OCI-LY3 (cell line): ENCODE data around the gene OR6M1.

Experiments used
- H2AFZ ChIP-seq: fragments of 200-600, 300-600 bp; shearing (Covaris generic); 2 replicates; pipeline ENCODE4 v1.6.0; 2014; ENCODE audit warnings: antibody characterized with exemption, low read depth, low read length
- H3K27ac ChIP-seq: fragments of 200-600, 300-600 bp; sonication (generic); 2 replicates; pipeline ENCODE4 v1.5.1; 2014; ENCODE audit warnings: mild to moderate bottlenecking, low read length, moderate library complexity, mixed read lengths
- H3K27me3 ChIP-seq: fragments of 200-600, 300-600 bp; sonication (generic); 2 replicates; pipeline ENCODE4 v1.6.1; 2014; ENCODE audit warnings: low read depth, low read length, mixed read lengths
- H3K36me3 ChIP-seq: fragments of 200-600, 300-600 bp; sonication (generic); replicated peaks from 2 replicates; pipeline ENCODE3; 2014; ENCODE audit warnings: low read depth, low read length, mixed read lengths
- H3K4me1 ChIP-seq: fragments of 300-600, 200-600 bp; sonication (generic); 2 replicates; pipeline ENCODE4 v1.6.1; 2014; ENCODE audit warnings: low read length, mixed read lengths
- H3K4me2 ChIP-seq: fragments of 200-600, 300-600 bp; sonication (generic); 2 replicates; pipeline ENCODE4 v1.6.1; 2014; ENCODE audit warnings: low read length, mixed read lengths
- H3K4me3 ChIP-seq: fragments of 300-600, 200-600 bp; sonication (generic); 2 replicates; pipeline ENCODE4 v1.5.1; 2014; ENCODE audit warnings: antibody characterized with exemption, mild to moderate bottlenecking, low read length, moderate library complexity
- H3K79me2 ChIP-seq: fragments of 300-600, 200-600 bp; shearing (Covaris generic); 2 replicates; pipeline ENCODE4 v1.6.1; 2014; ENCODE audit warnings: mild to moderate bottlenecking, low read length, mixed read lengths
- H3K9ac ChIP-seq: fragments of 300-600, 200-600 bp; shearing (Covaris generic); 2 replicates; pipeline ENCODE4 v1.6.0; 2014; ENCODE audit warnings: mild to moderate bottlenecking, low read length, moderate library complexity
- H3K9me3 ChIP-seq: fragments of 200-600, 300-600 bp; shearing (Covaris generic); 2 replicates; pipeline ENCODE4 v1.6.1; 2014; ENCODE audit warnings: low read length, mixed read lengths; ENCODE audit not compliant: insufficient read depth
- H4K20me1 ChIP-seq: fragments of 200-600, 300-600 bp; sonication (generic); 2 replicates; pipeline ENCODE4 v1.6.1; 2016; ENCODE audit warnings: low read length, mixed read lengths; ENCODE audit not compliant: insufficient read depth
- CTCF ChIP-seq: fragments of 200-600, 300-600 bp; sonication (generic); IDR thresholded peaks from 2 replicates; pipeline ENCODE4 v1.5.1; 2014; ENCODE audit warnings: antibody characterized with exemption, low read length, low read depth
- EZH2phosphoT487 ChIP-seq: fragments of 200-600 bp; shearing (Covaris generic); IDR thresholded peaks from 2 replicates; pipeline ENCODE4 v1.6.1; 2018; ENCODE audit warnings: antibody characterized with exemption, mixed run types, low read depth

Gene OR6M1

GRCh38 chr11:123822599-123822998 is 16.4 kb upstream of the OR6M1 start:
- Histone ChIP-seq H4K20me1 (no peaks in the 10 kb centered on the region), H3K4me2 (no peak overlapping the region), H3K9ac (no peak overlapping the region), H3K9me3 (no peaks in the 10 kb centered on the region), H3K79me2 (no peaks in the 10 kb centered on the region), H3K27ac (no peak overlapping the region), H3K36me3 (no peaks in the 10 kb centered on the region), H3K4me3 (no peak overlapping the region), H3K4me1 (no peaks in the 10 kb centered on the region), H3K27me3 (no peaks in the 10 kb centered on the region), H2AFZ (0 out of 2 replicates have a peak overlapping the region, but pooled peaks have one; percentile 0)
- TF ChIP-seq EZH2phosphoT487 (no peak), CTCF (no peak)

GRCh38 chr11:123822032-123822431 is 15.9 kb upstream of the OR6M1 start:
- Histone ChIP-seq H3K9ac (no peak overlapping the region), H3K4me3 (no peak overlapping the region), H3K9me3 (no peaks in the 10 kb centered on the region), H2AFZ (0 out of 2 replicates have a peak overlapping the region, but pooled peaks have one; percentile 0), H3K4me1 (no peaks in the 10 kb centered on the region), H3K79me2 (no peaks in the 10 kb centered on the region), H4K20me1 (no peaks in the 10 kb centered on the region), H3K4me2 (0 out of 2 replicates have a peak overlapping the region, but pooled peaks have one; percentile 3), H3K27ac (no peak overlapping the region), H3K36me3 (no peaks in the 10 kb centered on the region), H3K27me3 (no peaks in the 10 kb centered on the region)
- TF ChIP-seq CTCF: no peak
- TF ChIP-seq EZH2phosphoT487: no peak

GRCh38 chr11:123815122-123815521 is 9.0 kb upstream of the OR6M1 start:
- H3K4me3 ChIP-seq: no peak overlapping the region

GRCh38 chr11:123801765-123802164 is 4.4 kb downstream of the OR6M1 start:
- Histone ChIP-seq H3K4me2 (no peak overlapping the region), H3K9me3 (no peaks in the 10 kb centered on the region), H3K27ac (no peak overlapping the region), H4K20me1 (no peaks in the 10 kb centered on the region), H3K79me2 (no peaks in the 10 kb centered on the region), H2AFZ (no peak overlapping the region), H3K9ac (no peak overlapping the region), H3K27me3 (peaks cover 3% of the 10 kb centered on the region), H3K4me3 (no peak overlapping the region), H3K36me3 (no peaks in the 10 kb centered on the region), H3K4me1 (peaks cover 6% of the 10 kb centered on the region; the same call in 1 of the 2 replicates)
- TF ChIP-seq EZH2phosphoT487 (no peak), CTCF (no peak)

More at GRCh38 chr11:123815122-123815521, 9.0 kb upstream of the OR6M1 start:
- Histone ChIP-seq H2AFZ (no peak overlapping the region), H3K36me3 (no peaks in the 10 kb centered on the region), H3K9ac (no peak overlapping the region), H3K4me2 (no peak overlapping the region), H3K27ac (no peak overlapping the region), H3K4me1 (no peaks in the 10 kb centered on the region), H3K27me3 (no peaks in the 10 kb centered on the region), H3K9me3 (no peaks in the 10 kb centered on the region), H4K20me1 (no peaks in the 10 kb centered on the region), H3K79me2 (no peaks in the 10 kb centered on the region)
- no peak for TF ChIP-seq CTCF
- TF ChIP-seq EZH2phosphoT487: no peak
